ENCODE results near the gene INSIG2. TPM values are rescaled to one million over a fixed set of nuclear protein-coding genes. Genes with fewer than 3 reads are reported as not detected.

The INSIG2 gene
- total RNA-seq, 1 donor from 2014 or later = 12.0 TPM

DNA sequence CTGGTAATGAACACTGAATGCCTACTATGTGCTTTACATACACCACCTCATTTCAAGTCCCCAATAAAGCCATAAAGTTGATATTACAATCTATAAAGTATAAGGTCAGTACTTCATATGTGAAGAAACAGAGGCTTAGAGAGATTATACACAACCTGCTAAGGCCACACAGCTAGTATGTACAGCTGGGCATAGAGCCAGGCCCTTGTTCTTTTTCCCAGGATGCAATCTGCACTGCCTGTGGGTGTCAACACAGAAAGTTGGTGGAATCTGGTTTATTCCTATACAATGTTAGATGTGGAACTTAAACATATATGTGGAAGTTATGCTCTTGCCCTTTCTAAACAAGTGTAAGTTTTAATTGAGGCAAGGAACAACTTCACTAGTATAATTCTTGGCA lies 32.8 kb downstream of the INSIG2 start:
- intact Hi-C loops (cut with micrococcal nuclease) = no loop called here
- DNase-seq = no peak
- ATAC-seq = no peak

DNA sequence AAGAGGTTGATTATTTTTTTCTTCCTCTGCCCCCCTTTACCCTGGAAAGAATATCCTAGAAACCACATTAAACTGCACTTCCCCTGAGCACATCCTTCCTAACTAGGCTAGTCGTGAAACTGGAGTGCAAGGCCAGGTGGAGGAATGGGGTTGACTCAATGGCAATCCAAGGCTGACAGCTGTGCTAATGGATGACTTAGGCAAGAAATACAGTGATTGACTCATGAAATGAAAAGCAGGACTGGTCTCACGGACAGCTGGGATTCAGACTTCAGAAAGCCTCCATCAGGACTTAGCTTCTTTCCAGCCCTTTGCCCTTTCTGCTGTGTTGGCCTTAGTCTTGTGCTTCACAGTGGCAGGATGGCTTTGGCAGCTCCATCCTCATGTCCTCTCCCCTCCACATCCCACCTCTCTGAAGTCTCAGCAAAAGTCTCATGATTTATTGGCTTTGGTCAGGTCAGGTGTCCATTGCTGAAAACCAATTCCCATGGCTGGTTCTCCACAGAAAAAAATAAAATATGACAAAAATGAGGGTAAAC lies 33.8 kb downstream of the INSIG2 start:
- ATAC-seq (no peak), DNase-seq (no peak)
- intact Hi-C loops (cut with micrococcal nuclease) = no loop called here

DNA sequence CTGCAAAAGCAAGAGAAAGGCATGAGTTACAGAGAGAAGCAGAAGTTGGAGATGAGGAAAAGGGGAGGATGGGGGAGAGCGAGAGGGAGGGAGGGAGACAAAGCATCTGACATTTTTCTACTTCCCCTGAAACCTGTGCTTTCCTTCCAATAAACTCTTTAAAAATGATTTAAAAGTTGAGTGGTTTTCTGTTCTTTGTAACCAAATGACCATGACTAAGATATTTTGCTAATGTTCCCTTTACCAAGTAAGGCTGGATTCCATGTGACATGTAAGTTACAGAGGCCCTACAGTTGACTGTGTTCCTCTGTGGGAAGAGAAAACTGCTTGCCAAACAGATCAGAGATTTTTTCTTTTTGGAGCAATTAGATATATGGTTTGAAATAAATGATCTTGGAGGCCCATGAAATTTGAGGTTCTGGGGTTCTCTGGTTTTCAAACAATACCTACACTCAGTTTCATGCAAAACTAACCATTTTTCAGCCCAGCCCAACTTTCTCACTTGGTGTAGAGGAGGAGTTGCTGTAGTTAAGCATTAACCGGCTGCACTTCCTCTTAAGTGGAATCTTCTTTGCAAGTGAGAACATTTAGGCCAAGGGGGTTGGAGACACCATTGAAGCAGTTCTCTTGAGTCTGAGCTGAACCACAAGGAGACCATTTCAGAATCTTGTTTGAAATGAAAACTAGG lies 34.5 kb downstream of the INSIG2 start:
- DNase-seq (no peak), ATAC-seq (peak; percentile 36)
- intact Hi-C loops (cut with micrococcal nuclease) = no loop called here

DNA sequence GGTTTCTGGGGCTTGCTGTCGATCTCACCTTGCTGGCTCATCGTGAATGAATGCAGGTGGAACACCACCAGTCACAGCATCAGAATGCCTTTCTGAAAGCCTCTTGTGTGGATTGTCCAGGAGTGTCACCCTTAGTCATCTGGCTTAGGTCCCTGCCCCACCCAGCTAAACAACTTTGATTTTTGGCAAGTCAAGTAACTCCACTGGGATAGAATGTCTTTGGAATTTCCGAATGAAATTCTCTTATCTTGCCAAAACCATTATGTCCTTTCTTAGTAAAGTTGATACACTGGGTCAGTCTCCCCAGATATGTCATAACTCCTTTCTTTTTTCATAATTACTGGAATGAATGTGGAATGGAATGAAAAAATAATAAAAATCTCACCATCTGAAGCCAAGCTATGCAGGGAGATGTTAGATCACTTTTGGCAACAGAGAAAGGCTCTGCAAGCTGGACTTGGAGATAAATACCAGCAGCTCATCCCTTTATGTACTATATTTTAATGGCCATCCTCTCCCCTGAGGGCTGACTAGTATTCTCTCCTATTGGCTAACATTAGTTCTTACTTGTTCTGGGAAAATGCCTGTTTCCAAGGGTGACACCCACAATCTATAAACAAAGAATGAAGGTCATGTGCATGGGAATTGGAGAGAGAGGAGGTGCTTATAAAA lies 35.4 kb downstream of the INSIG2 start:
- ATAC-seq = peak; percentile 71
- DNase-seq = no peak
- intact Hi-C loops (cut with micrococcal nuclease) = no loop called here

GRCh38 chr2:118124288-118124891 lies 36.1 kb downstream of the INSIG2 start:
- DNase-seq (no peak), ATAC-seq (no peak)
- intact Hi-C loops (cut with micrococcal nuclease) = no loop called here

DNA sequence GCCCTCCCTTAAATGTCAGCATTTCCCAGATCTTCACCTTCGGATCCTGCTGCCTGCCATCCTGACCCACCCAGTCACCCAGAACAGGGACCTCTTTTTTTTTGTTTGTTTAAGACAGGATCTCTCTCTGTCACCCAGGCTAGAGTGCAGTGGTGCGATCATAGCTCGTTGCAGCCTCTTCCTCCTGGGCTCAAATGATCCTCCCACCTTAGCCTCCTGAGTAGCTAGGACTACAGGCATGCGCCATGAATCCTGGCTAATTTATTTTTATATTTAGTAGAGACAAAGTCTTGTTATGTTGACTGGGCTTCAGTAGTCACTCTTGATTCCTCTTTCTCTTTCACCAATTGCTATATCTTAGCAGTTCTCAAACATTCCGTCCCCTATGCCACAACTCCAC lies 39.0 kb downstream of the INSIG2 start:
- DNase-seq (no peak), ATAC-seq (no peak)
- intact Hi-C loops (cut with micrococcal nuclease) = no loop called here

GRCh38 chr2:118128826-118129225 lies 40.6 kb downstream of the INSIG2 start:
- intact Hi-C loops (cut with micrococcal nuclease) = no loop called here
- ATAC-seq (no peak), DNase-seq (no peak)

GRCh38 chr2:118130385-118130784 lies 42.1 kb downstream of the INSIG2 start:
- intact Hi-C loops (cut with micrococcal nuclease) = no loop called here
- DNase-seq = no peak
- no peak for ATAC-seq

- no peak for ATAC-seq
- no peak for DNase-seq
- intact Hi-C loops (cut with micrococcal nuclease) = no loop called here
Measured at GRCh38 chr2:118131771-118132170, 43.5 kb downstream of the INSIG2 start.

DNA sequence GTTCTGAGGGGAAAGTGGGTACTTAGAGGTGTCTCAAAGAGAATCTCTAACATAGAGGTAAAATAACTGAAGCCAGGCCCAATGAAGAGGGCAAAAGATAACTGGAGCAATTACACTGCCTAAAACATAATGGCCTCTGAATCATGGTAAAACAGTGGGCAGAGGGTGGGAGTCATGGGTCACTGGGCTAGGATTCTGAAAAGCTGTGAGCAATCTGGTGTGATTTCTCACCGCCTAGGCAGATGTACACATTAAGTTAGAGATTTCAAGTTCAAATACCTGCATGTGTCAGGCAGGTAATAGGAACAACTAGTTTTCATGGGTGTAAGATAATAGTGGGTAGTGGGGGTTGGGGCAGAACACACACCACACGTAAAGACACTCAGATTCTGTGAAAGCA lies 45.6 kb downstream of the INSIG2 start:
- DNase-seq (no peak), ATAC-seq (no peak)
- intact Hi-C loops (cut with micrococcal nuclease) = no loop called here

DNA sequence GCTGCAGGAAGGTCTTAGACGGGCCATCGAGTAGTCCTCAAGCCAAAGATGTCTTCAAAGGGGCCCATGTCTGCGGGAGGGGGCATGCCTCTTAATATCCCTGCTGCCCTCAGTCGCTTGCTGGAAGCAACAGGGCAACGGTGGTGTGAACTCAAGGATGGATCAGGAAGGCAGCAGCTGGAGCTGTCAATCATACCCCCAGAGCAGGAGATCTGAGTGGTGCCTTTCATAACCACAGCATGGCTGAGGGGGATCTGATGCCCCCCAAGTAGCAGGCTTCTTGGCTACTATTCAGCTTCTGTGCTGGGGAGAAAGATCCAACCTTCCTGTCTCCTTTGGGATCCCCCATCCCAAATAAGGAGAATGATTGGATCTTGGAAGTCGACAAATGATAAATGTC lies 46.4 kb downstream of the INSIG2 start:
- no peak for DNase-seq
- intact Hi-C loops (cut with micrococcal nuclease) = no loop called here
- ATAC-seq = no peak

DNA sequence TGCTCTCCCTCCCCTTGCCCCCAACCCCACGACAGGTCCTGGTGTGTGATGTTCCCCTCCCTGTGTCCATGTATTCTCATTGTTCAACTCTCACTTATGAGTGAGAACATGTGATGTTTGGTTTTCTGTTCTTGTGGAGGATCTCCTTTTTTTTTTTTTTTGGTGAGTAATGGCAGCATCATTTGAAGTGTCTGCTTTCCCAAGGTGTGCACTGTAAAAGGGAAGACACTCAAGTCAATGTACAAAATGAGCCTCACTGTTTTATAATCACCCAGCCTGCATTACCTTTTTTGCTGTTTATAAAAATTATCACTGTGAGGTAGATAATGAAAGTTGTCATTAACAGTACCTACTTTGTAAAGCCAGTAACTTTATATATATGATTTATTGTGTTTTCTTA lies 56.9 kb downstream of the INSIG2 start:
- DNase-seq (no peak), ATAC-seq (no peak)
- intact Hi-C loops (cut with micrococcal nuclease) = no loop called here

GRCh38 chr2:118145806-118146205 lies 57.5 kb downstream of the INSIG2 start:
- ATAC-seq (no peak), DNase-seq (no peak)
- intact Hi-C loops (cut with micrococcal nuclease) = no loop called here

- ATAC-seq = no peak
- intact Hi-C loops (cut with micrococcal nuclease) = no loop called here
Measured at GRCh38 chr2:118146315-118147283, 58.3 kb downstream of the INSIG2 start.

GRCh38 chr2:118148133-118148532 lies 59.9 kb downstream of the INSIG2 start:
- intact Hi-C loops (cut with micrococcal nuclease) = no loop called here
- no peak for ATAC-seq
- no peak for DNase-seq

More at GRCh38 chr2:118146315-118147283, 58.3 kb downstream of the INSIG2 start:
- no peak for DNase-seq

DNA sequence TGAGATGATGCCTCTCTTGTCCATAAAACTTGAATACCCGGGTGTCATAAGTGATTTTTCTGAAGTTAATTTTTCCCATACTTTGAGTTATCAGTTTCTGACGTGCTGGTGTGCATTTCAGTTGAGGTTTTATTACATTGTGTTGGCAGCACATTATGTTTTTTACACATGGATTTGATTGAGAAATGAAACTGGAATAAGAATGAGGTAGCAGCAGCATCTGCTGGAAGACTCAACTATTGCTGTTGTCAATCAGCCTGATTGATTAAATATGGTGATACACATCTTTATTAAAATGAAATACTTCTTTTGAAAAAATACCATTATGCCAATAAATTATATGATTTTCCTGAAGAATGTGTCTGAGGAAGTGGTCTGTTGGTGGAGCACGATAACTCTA lies 60.5 kb downstream of the INSIG2 start:
- no peak for ATAC-seq
- DNase-seq = no peak
- intact Hi-C loops (cut with micrococcal nuclease) = no loop called here

- intact Hi-C loops (cut with micrococcal nuclease) = no loop called here
- no peak for ATAC-seq
- DNase-seq = no peak
Measured at GRCh38 chr2:118150294-118150693, 62.0 kb downstream of the INSIG2 start.

DNA sequence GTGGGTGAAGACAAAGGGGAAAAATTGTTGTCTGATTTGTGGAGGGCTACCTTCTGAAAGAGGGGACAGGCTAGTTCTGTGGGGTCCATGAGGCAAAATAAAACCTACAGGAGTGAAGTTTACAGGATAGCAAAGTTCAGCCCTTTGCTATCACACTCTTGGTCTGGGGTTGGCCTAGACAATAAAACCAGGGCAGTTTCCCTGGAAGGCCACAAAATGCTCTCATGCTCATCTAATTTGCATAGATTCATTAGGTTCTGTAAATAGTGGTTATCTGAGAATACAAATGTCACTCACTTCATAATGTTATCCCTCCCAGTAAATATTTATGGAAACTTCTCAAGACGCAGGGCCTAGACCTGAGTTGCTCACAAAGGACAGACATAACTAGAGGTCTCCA lies 63.6 kb downstream of the INSIG2 start:
- ATAC-seq = no peak
- DNase-seq = no peak
- intact Hi-C loops (cut with micrococcal nuclease) = no loop called here

DNA sequence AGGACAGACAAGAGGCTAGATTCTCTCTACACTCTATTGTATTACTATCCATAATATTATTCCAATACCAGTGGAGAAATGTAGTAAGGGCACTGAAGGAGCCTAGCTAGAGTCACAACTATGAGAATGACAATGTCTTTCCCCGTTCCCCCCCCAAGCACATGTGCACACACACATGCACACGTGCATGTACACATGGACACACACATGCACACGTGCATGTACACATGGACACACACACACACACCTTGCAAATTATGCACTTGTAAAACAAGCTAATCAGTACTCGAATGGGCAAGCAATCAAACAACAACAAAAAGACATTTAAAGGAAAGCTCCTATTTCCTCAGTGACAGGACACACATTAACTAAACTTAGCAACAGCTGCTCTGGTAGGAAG lies 65.2 kb downstream of the INSIG2 start:
- DNase-seq (no peak), ATAC-seq (no peak)
- intact Hi-C loops (cut with micrococcal nuclease) = no loop called here
